Measurements from ENCODE around the gene SGCA. TPM values are rescaled to one million over a fixed set of nuclear protein-coding genes. Genes with fewer than 3 reads are reported as not detected.
A peak's percentile ranks its signal among the peaks of the same experiment; 100 is the strongest.

Gene SGCA
- polyA plus RNA-seq, 4 donors = 0.96 to 6.2 (median 5.0) TPM; not detected in 1

- DNase-seq (no peak), FAIRE-seq (no peak)
- H3K9me3 ChIP-seq (ENCODE audit: control insufficient read depth in 2 of 2, insufficient read depth in 1 of 2, low read depth in 1 of 2, low read length in 1 of 2) = no peaks in the 10 kb centered on the region
- no peak overlapping the region for H3K4me3 ChIP-seq (ENCODE audit: low read depth in 1 of 3, low read length in 3 of 3)
- H3K27ac ChIP-seq (ENCODE audit: low read depth in 1 of 3, low read length in 2 of 3) = peak overlapping the region in 1 of 3 donors; percentile 44
- peaks cover 0 to 83% (median 3%) of the 10 kb centered on the region in 3 donors for H3K36me3 ChIP-seq (ENCODE audit: control insufficient read depth in 3 of 3, insufficient read depth in 2 of 3, low read depth in 1 of 3, low read length in 3 of 3)
- WGBS, 3 donors = 82 to 91% (median 86%) methylated on average over 17 of the region's 17 CpGs
- H3K4me1 ChIP-seq (ENCODE audit: control insufficient read depth in 3 of 3, insufficient read depth in 2 of 3, low read depth in 1 of 3, low read length in 2 of 3) = peaks cover 0 to 13% (median 0%) of the 10 kb centered on the region in 3 donors
- no peaks in the 10 kb centered on the region for H3K27me3 ChIP-seq (ENCODE audit: control insufficient read depth in 3 of 3, insufficient read depth in 3 of 3, low read length in 3 of 3)
These were observed 29.4 kb downstream of the SGCA start for GRCh38 chr17:50194934-50195865.

GRCh38 chr17:50196036-50196435 lies 30.2 kb downstream of the SGCA start:
- Histone ChIP-seq H3K4me1 (ENCODE audit: control insufficient read depth in 3 of 3, insufficient read depth in 2 of 3, low read depth in 1 of 3, low read length in 2 of 3) (peaks cover 0 to 18% (median 0%) of the 10 kb centered on the region in 3 donors), H3K27me3 (ENCODE audit: control insufficient read depth in 3 of 3, insufficient read depth in 3 of 3, low read length in 3 of 3) (peaks cover 0 to 5% (median 0%) of the 10 kb centered on the region in 3 donors), H3K36me3 (ENCODE audit: control insufficient read depth in 3 of 3, insufficient read depth in 2 of 3, low read depth in 1 of 3, low read length in 3 of 3) (peaks cover 0 to 74% (median 3%) of the 10 kb centered on the region in 3 donors), H3K4me3 (ENCODE audit: low read depth in 1 of 3, low read length in 3 of 3) (no peak overlapping the region), H3K27ac (ENCODE audit: low read depth in 1 of 3, low read length in 2 of 3) (peak overlapping the region in 2 of 3 donors; percentile 5 to 44), H3K9me3 (ENCODE audit: control insufficient read depth in 2 of 2, insufficient read depth in 1 of 2, low read depth in 1 of 2, low read length in 1 of 2) (no peaks in the 10 kb centered on the region)
- FAIRE-seq (no peak), DNase-seq (no peak)
- WGBS, 3 donors = 69 to 79% (median 74%) methylated on average over 5 of the region's 5 CpGs

- FAIRE-seq = no peak
- H3K4me3 ChIP-seq (ENCODE audit: low read depth in 1 of 3, low read length in 3 of 3) = no peak overlapping the region
- H3K4me1 ChIP-seq (ENCODE audit: control insufficient read depth in 3 of 3, insufficient read depth in 2 of 3, low read depth in 1 of 3, low read length in 2 of 3) = peaks cover 0 to 18% (median 0%) of the 10 kb centered on the region in 3 donors
- no peak for DNase-seq
- H3K27ac ChIP-seq (ENCODE audit: low read depth in 1 of 3, low read length in 2 of 3) = peak overlapping the region in 2 of 3 donors; percentile 33 to 44
- peaks cover 0 to 13% (median 0%) of the 10 kb centered on the region in 3 donors for H3K27me3 ChIP-seq (ENCODE audit: control insufficient read depth in 3 of 3, insufficient read depth in 3 of 3, low read length in 3 of 3)
- peaks cover 0 to 66% (median 3%) of the 10 kb centered on the region in 3 donors for H3K36me3 ChIP-seq (ENCODE audit: control insufficient read depth in 3 of 3, insufficient read depth in 2 of 3, low read depth in 1 of 3, low read length in 3 of 3)
- H3K9me3 ChIP-seq (ENCODE audit: control insufficient read depth in 2 of 2, insufficient read depth in 1 of 2, low read depth in 1 of 2, low read length in 1 of 2) = no peaks in the 10 kb centered on the region
- 65 to 73% (median 72%) methylated on average over 6 of the region's 6 CpGs for WGBS, 3 donors
These were observed 31.0 kb downstream of the SGCA start for GRCh38 chr17:50196826-50197225.

DNA sequence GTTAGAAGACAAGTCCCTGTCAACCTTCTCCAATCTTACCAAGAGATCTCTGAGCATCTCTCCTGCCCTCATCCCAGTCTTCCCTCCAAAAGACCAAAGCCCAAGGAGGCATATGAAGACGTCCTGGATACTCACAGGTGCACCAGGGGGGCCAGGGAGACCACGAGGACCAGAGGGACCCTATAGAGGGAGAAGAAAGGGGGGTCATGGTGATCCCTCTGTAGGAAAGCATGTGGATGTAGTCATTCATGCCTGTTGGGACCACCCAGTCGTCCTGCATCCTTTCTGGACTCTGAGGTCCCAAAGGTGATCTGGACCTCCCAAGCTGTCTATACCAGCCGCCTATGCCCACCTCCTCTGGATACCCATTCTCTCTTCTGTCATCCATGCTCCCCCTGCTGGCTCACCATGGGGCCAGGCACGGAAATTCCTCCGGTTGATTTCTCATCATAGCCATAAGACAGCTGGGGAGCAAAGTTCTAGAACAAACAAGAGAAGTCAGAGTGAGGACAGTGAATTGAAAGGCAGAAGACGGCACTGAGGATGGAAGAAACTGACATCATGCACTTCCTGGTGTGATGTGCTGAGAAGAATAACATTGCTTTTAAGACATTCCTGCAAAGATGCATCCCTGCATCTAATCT lies 32.3 kb downstream of the SGCA start:
- peak overlapping the region in 1 of 3 donors; percentile 78 for H3K4me3 ChIP-seq (ENCODE audit: low read depth in 1 of 3, low read length in 3 of 3)
- peak overlapping the region in 2 of 3 donors; percentile 1 to 46 for H3K27ac ChIP-seq (ENCODE audit: low read depth in 1 of 3, low read length in 2 of 3)
- H3K36me3 ChIP-seq (ENCODE audit: control insufficient read depth in 3 of 3, insufficient read depth in 2 of 3, low read depth in 1 of 3, low read length in 3 of 3) = peaks cover 0 to 53% (median 3%) of the 10 kb centered on the region in 3 donors
- peaks cover 0 to 18% (median 0%) of the 10 kb centered on the region in 3 donors for H3K4me1 ChIP-seq (ENCODE audit: control insufficient read depth in 3 of 3, insufficient read depth in 2 of 3, low read depth in 1 of 3, low read length in 2 of 3)
- FAIRE-seq (no peak), DNase-seq (peak; percentile 81 to 88)
- H3K9me3 ChIP-seq (ENCODE audit: control insufficient read depth in 2 of 2, insufficient read depth in 1 of 2, low read depth in 1 of 2, low read length in 1 of 2) = no peaks in the 10 kb centered on the region
- peaks cover 0 to 26% (median 6%) of the 10 kb centered on the region in 3 donors for H3K27me3 ChIP-seq (ENCODE audit: control insufficient read depth in 3 of 3, insufficient read depth in 3 of 3, low read length in 3 of 3)
- WGBS, 3 donors = 10 to 14% (median 12%) methylated on average over 7 of the region's 7 CpGs

DNA sequence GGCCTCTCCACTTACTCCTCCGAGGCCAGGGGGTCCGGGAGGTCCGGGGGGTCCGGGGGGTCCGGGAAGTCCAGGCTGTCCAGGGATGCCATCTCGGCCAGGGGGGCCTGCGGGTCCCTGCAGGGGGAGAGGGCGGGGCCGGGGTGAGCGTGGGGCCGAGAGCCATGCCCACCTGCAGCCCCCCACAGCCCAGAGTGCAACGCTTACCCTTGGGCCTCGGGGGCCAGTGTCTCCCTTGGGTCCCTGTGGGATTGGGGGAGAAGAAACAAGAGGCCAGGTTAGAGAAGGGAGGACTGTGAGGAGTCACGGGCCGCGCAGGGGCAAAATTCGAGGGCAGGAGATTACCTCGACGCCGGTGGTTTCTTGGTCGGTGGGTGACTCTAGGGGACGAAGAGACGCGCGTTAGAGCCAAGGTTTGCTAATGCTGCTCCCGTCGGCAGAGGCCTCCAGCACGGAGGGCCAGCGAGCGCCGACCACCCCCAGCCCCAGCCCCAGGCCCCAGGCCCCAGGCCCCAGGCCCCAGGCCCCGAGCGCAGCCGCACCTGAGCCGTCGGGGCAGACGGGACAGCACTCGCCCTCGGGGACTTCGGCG lies 33.5 kb downstream of the SGCA start:
- no peak for DNase-seq
- Histone ChIP-seq H3K9me3 (ENCODE audit: control insufficient read depth in 2 of 2, insufficient read depth in 1 of 2, low read depth in 1 of 2, low read length in 1 of 2) (no peaks in the 10 kb centered on the region), H3K27ac (ENCODE audit: low read depth in 1 of 3, low read length in 2 of 3) (peak overlapping the region in 2 of 3 donors; percentile 72 to 88), H3K36me3 (ENCODE audit: control insufficient read depth in 3 of 3, insufficient read depth in 2 of 3, low read depth in 1 of 3, low read length in 3 of 3) (peaks cover 0 to 43% (median 3%) of the 10 kb centered on the region in 3 donors), H3K4me1 (ENCODE audit: control insufficient read depth in 3 of 3, insufficient read depth in 2 of 3, low read depth in 1 of 3, low read length in 2 of 3) (peaks cover 0 to 18% (median 0%) of the 10 kb centered on the region in 3 donors), H3K4me3 (ENCODE audit: low read depth in 1 of 3, low read length in 3 of 3) (peak overlapping the region; percentile 9 to 78 (median 45)), H3K27me3 (ENCODE audit: control insufficient read depth in 3 of 3, insufficient read depth in 3 of 3, low read length in 3 of 3) (peaks cover 0 to 37% (median 6%) of the 10 kb centered on the region in 3 donors)
- FAIRE-seq = no peak
- WGBS, 3 donors = 19 to 30% (median 28%) methylated on average over 33 to 41 of the region's 41 CpGs

DNA sequence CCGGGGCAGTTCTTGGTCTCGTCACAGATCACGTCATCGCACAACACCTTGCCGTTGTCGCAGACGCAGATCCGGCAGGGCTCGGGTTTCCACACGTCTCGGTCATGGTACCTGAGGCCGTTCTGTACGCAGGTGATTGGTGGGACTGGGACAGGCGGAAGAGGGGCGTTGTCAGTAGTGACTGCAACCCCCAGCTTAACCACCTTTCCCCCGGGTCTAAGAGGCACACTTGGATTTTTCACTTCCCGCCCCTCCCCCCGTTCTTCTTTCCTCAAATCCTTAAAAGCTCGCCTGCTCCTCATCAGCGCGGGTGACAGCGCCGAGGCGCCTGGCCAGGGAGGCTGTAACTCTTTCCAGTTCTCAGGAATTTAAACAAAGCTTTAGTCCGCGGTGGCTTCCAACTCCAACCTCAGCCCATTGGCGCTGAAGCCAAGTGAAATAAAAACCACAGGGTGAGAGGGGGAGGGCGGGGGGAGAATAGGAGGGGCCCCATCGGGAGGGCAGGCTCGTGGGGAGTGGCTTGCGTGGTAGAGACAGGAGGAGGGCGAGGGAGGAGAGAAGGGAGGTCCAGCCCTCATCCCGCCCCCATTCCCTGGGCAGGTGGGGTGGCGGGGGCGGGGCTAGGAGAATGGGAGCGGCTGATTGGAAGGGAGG lies 34.1 kb downstream of the SGCA start:
- 0 to 2% (median 1%) methylated on average over 32 to 36 of the region's 36 CpGs for WGBS, 3 donors
- H3K27ac ChIP-seq (ENCODE audit: low read depth in 1 of 3, low read length in 2 of 3) = peak overlapping the region in 2 of 3 donors; percentile 88 to 90
- peaks cover 0 to 18% (median 0%) of the 10 kb centered on the region in 3 donors for H3K4me1 ChIP-seq (ENCODE audit: control insufficient read depth in 3 of 3, insufficient read depth in 2 of 3, low read depth in 1 of 3, low read length in 2 of 3)
- H3K36me3 ChIP-seq (ENCODE audit: control insufficient read depth in 3 of 3, insufficient read depth in 2 of 3, low read depth in 1 of 3, low read length in 3 of 3) = peaks cover 0 to 37% (median 3%) of the 10 kb centered on the region in 3 donors
- H3K9me3 ChIP-seq (ENCODE audit: control insufficient read depth in 2 of 2, insufficient read depth in 1 of 2, low read depth in 1 of 2, low read length in 1 of 2) = no peaks in the 10 kb centered on the region
- peaks cover 0 to 43% (median 6%) of the 10 kb centered on the region in 3 donors for H3K27me3 ChIP-seq (ENCODE audit: control insufficient read depth in 3 of 3, insufficient read depth in 3 of 3, low read length in 3 of 3)
- DNase-seq = peak; percentile 67 to 93
- peak overlapping the region; percentile 9 to 78 (median 45) for H3K4me3 ChIP-seq (ENCODE audit: low read depth in 1 of 3, low read length in 3 of 3)
- no peak for FAIRE-seq

DNA sequence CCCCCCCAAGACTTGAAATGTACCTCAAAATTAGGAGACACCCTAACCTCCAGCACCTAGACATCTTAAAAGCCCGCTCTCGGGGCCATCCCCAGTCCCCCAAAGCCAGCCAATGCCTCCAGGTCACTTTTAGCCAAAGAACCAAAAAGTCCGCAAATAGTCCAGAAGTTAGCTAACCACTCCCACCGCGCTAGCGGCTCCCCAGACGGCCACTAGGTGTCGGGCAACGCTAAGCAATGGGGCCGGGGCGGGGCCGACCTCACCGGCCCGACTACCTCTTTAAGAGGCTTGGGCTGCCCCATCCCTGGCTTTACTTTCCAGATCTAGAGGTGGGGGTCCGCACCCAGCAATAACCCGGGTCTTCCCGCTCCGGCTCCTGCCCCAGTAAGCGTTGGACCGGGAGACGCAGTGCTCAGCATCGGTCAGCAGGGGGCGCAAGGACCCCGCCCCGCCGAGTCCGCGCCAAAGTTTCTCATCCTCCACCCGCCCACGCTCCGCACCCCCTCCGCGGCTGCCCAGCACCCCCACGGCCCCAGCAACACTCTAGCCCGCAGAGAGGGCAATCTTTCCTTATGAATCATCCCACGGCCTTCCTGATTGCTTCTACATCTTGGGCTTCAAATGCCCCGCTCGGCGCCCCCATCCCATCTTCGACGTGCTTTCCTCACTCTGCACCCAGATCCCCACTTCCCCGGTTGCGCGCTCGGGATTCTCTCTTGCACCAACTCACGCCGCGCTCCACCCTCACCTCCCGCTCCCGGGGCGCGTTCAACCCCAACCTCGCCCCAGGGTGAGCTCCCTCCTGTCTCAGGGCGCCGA lies 34.9 kb downstream of the SGCA start:
- FAIRE-seq = no peak

More for the DNA sequence above, 34.9 kb downstream of the SGCA start:
- peak in 1 of 2 donors; percentile 76 for DNase-seq
- Histone ChIP-seq H3K4me3 (ENCODE audit: low read depth in 1 of 3, low read length in 3 of 3) (peak overlapping the region; percentile 9 to 78 (median 35)), H3K27me3 (ENCODE audit: control insufficient read depth in 3 of 3, insufficient read depth in 3 of 3, low read length in 3 of 3) (peaks cover 0 to 50% (median 6%) of the 10 kb centered on the region in 3 donors), H3K4me1 (ENCODE audit: control insufficient read depth in 3 of 3, insufficient read depth in 2 of 3, low read depth in 1 of 3, low read length in 2 of 3) (peaks cover 0 to 19% (median 0%) of the 10 kb centered on the region in 3 donors), H3K36me3 (ENCODE audit: control insufficient read depth in 3 of 3, insufficient read depth in 2 of 3, low read depth in 1 of 3, low read length in 3 of 3) (peaks cover 0 to 29% (median 3%) of the 10 kb centered on the region in 3 donors), H3K9me3 (ENCODE audit: control insufficient read depth in 2 of 2, insufficient read depth in 1 of 2, low read depth in 1 of 2, low read length in 1 of 2) (no peaks in the 10 kb centered on the region), H3K27ac (ENCODE audit: low read depth in 1 of 3, low read length in 2 of 3) (peak overlapping the region in 2 of 3 donors; percentile 88 to 90)
- 0 to 1% (median 1%) methylated on average over 55 of the region's 55 CpGs for WGBS, 3 donors

Data from small intestine (tissue), 7 donors.